Measurements from ENCODE around the gene ANTXR1.
"Not testable (repeated sequence)": the region's sequence is repeated elsewhere in the genome, so short reads cannot be mapped to it uniquely, and the experiment has no call there.

- TF ChIP-seq POLR2AphosphoS5 (IDR thresholded peaks at IDR 0.05; ENCODE audit: low read depth, low read length); CTCF (IDR thresholded peaks at IDR 0.05); EZH2phosphoT487 (IDR thresholded peaks at IDR 0.05; ENCODE audit: borderline replicate concordance, low read depth); SMC3 (IDR thresholded peaks at IDR 0.05; ENCODE audit: low read depth, low read length); FOSL2 (IDR thresholded peaks at IDR 0.05; ENCODE audit: borderline replicate concordance, low read depth): not testable (repeated sequence)
- TF ChIP-seq, protein P1, sequence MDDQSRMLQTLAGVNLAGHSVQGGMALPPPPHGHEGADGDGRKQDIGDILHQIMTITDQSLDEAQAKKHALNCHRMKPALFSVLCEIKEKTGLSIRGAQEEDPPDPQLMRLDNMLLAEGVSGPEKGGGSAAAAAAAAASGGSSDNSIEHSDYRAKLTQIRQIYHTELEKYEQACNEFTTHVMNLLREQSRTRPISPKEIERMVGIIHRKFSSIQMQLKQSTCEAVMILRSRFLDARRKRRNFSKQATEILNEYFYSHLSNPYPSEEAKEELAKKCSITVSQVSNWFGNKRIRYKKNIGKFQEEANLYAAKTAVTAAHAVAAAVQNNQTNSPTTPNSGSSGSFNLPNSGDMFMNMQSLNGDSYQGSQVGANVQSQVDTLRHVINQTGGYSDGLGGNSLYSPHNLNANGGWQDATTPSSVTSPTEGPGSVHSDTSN (IDR thresholded peaks at IDR 0.05), result not testable (repeated sequence)
Observed at GRCh38 chr2:69230946-69231345, 218.0 kb downstream of the ANTXR1 start.

Measured in SK-N-SH (cell line).